Keratinocyte (primary cell): ENCODE measurements around the gene KCNK18. TPM values are rescaled to one million over a fixed set of nuclear protein-coding genes. Genes with fewer than 3 reads are reported as not detected.

Experiments used
- DNase-seq: peaks from one replicate; pipeline ENCODE4 v3.0.0-alpha.2; 2011; ENCODE audit warnings: low read depth, missing footprints, low spot score
- FAIRE-seq: peaks from 2 replicates; lab custom pipeline; 2011; peaks lifted over from hg19 to GRCh38; lab: Jason Lieb, UNC
- H2AFZ ChIP-seq: 2 replicates; pipeline ENCODE4 v1.6.0; 2012; ENCODE audit warnings: low read length, control low read depth, inconsistent platforms; ENCODE audit not compliant: control insufficient read depth
- H3K27ac ChIP-seq: 2 replicates; pipeline ENCODE4 v1.5.1; 2011; ENCODE audit warnings: low read length; ENCODE audit not compliant: control insufficient read depth, insufficient read depth
- H3K27me3 ChIP-seq: 3 replicates; pipeline ENCODE4 v1.6.0; 2011; ENCODE audit warnings: low read length; ENCODE audit not compliant: control insufficient read depth, insufficient read depth; ENCODE audit errors: extremely low read depth
- H3K36me3 ChIP-seq, 2 experiments: 2 replicates in 1 of 2; 3 replicates in 1 of 2; pipeline ENCODE4 v1.5.1; 2011; ENCODE audit warnings: low read length in 2 of 2, mild to moderate bottlenecking in 1 of 2; ENCODE audit not compliant: control insufficient read depth in 2 of 2, insufficient read depth in 2 of 2; ENCODE audit errors: extremely low read depth in 1 of 2
- H3K4me1 ChIP-seq: 3 replicates; pipeline ENCODE4 v1.5.1; 2011; ENCODE audit warnings: low read length; ENCODE audit not compliant: control insufficient read depth, insufficient read depth; ENCODE audit errors: extremely low read depth
- H3K4me2 ChIP-seq: 3 replicates; pipeline ENCODE4 v1.6.0; 2011; ENCODE audit warnings: low read depth, low read length; ENCODE audit not compliant: control insufficient read depth, insufficient read depth; ENCODE audit errors: extremely low read depth
- H3K4me3 ChIP-seq, 3 experiments: fragments of 200-600 bp in 1 of 3; sonication (generic) in 1 of 3; 2 replicates in 2 of 3; 3 replicates in 1 of 3; pipeline ENCODE4 v1.5.1; 2011 to 2016; ENCODE audit warnings: low read length in 3 of 3, mild to moderate bottlenecking in 3 of 3, control low read depth in 2 of 3, inconsistent platforms in 1 of 3, low read depth in 1 of 3, mixed read lengths in 1 of 3, mixed run types in 1 of 3, moderate library complexity in 1 of 3; ENCODE audit not compliant: control insufficient read depth in 2 of 3, insufficient read depth in 2 of 3; ENCODE audit errors: extremely low read depth in 1 of 3
- H3K79me2 ChIP-seq: 2 replicates; pipeline ENCODE4 v1.6.0; 2012; ENCODE audit warnings: low read length; ENCODE audit not compliant: control insufficient read depth, insufficient read depth
- H3K9ac ChIP-seq: 3 replicates; pipeline ENCODE4 v1.6.0; 2011; ENCODE audit warnings: low read length; ENCODE audit not compliant: control insufficient read depth, insufficient read depth; ENCODE audit errors: extremely low read depth
- H3K9me1 ChIP-seq: 3 replicates; pipeline ENCODE4 v1.6.0; 2011; ENCODE audit warnings: low read length; ENCODE audit not compliant: control insufficient read depth, insufficient read depth; ENCODE audit errors: extremely low read depth
- H3K9me3 ChIP-seq: 2 replicates; pipeline ENCODE4 v1.5.1; 2012; ENCODE audit warnings: low read depth, low read length; ENCODE audit not compliant: control insufficient read depth
- H4K20me1 ChIP-seq: 3 replicates; pipeline ENCODE4 v1.6.0; 2011; ENCODE audit warnings: low read length; ENCODE audit not compliant: control insufficient read depth, insufficient read depth; ENCODE audit errors: extremely low read depth
- EZH2 ChIP-seq: IDR thresholded peaks from one replicate; pipeline ENCODE4 v1.6.1; 2012; ENCODE audit warnings: inconsistent platforms, mild to moderate bottlenecking, low read length, moderate library complexity
- dilution Hi-C: fragments of 300-500 bp; cut with MboI; formaldehyde crosslinking; loops from one replicate; pipeline ENCODE4 v1.7.0; 2020; ENCODE audit warnings: low sequenced_read_pairs; ENCODE audit not compliant: extremely low pct_ligation_motif_present
- polyA plus RNA-seq, 5 experiments: library from polyadenylated mRNA; depleted of rRNA in 3 of 5; stranded (reverse) in 3 of 5; stranded (forward) in 1 of 5; unstranded in 1 of 5; fragments of >200 nt; gene quantifications; 1 replicate in 1 of 5; 2 replicates in 3 of 5; 3 replicates in 1 of 5; pipeline versions ENCODE4 v1.2.1 to v1.2.3, GENCODE V29; 2011 to 2012; ENCODE audit warnings: missing spikeins in 2 of 5, low read depth in 1 of 5, low replicate concordance in 1 of 5
- TF ChIP-seq, protein P1 (sequence below), 3 experiments: IDR thresholded peaks in 1 of 3; conservative IDR thresholded peaks in 1 of 3; optimal IDR thresholded peaks in 1 of 3; 2 replicates in 2 of 3; 3 replicates in 1 of 3; pipeline versions ENCODE3 to v1.5.1; 2011; ENCODE audit warnings: low read length in 3 of 3, mild to moderate bottlenecking in 3 of 3, moderate library complexity in 2 of 3, control low read depth in 1 of 3, inconsistent platforms in 1 of 3; ENCODE audit not compliant: insufficient read depth in 2 of 3; ENCODE audit errors: extremely low read depth in 1 of 3

KCNK18 gene
- polyA plus RNA-seq, 1 donor (not counting 4 experiments of a cell fraction or from before 2014, with no cell fraction given) = not detected

DNA sequence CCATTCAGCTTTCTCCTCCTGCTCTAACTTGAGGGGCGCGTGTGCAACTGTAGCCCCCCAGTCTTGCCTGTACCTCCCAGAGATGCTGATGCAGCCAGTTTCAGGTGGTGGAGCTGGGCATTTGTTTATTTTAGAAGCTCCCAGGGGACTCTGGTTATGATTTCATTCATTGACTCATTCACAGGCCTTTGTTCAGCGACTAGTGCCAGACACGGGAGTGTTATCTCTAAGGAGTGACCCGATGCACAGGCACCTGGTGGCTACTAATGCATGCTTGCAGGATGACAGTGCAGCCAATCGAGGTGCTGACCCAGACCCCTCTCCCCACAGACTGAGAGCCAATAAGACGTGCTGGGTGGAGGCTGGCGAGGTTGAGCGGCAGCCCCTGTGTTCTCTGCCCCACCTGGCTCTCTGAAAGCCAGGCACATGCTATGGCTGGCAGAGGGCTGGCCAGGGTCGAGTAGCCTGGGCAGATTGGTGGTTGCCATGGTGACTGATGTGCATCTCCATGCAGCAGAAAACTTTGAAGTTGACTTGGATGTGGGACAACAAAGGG is 23.9 kb downstream of the KCNK18 start:
- Histone ChIP-seq H3K4me1 (peaks cover 9% of the 10 kb centered on the region), H3K79me2 (no peaks in the 10 kb centered on the region), H3K27me3 (peaks cover 8% of the 10 kb centered on the region), H3K36me3 (no peaks in the 10 kb centered on the region), H3K27ac (no peak overlapping the region), H3K9ac (no peak overlapping the region), H3K4me2 (no peak overlapping the region), H3K4me3 (no peak overlapping the region), H2AFZ (no peak overlapping the region), H3K9me3 (no peaks in the 10 kb centered on the region), H3K9me1 (no peaks in the 10 kb centered on the region), H4K20me1 (no peaks in the 10 kb centered on the region)
- dilution Hi-C loops = no loop called here
- FAIRE-seq = no peak
- no peak for DNase-seq
- TF ChIP-seq EZH2 = no peak
- TF ChIP-seq, protein P1, sequence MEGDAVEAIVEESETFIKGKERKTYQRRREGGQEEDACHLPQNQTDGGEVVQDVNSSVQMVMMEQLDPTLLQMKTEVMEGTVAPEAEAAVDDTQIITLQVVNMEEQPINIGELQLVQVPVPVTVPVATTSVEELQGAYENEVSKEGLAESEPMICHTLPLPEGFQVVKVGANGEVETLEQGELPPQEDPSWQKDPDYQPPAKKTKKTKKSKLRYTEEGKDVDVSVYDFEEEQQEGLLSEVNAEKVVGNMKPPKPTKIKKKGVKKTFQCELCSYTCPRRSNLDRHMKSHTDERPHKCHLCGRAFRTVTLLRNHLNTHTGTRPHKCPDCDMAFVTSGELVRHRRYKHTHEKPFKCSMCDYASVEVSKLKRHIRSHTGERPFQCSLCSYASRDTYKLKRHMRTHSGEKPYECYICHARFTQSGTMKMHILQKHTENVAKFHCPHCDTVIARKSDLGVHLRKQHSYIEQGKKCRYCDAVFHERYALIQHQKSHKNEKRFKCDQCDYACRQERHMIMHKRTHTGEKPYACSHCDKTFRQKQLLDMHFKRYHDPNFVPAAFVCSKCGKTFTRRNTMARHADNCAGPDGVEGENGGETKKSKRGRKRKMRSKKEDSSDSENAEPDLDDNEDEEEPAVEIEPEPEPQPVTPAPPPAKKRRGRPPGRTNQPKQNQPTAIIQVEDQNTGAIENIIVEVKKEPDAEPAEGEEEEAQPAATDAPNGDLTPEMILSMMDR (optimal IDR thresholded peaks at IDR 0.05 in 1 of 3, IDR thresholded peaks at IDR 0.05 in 1 of 3, conservative IDR thresholded peaks at IDR 0.05 in 1 of 3; ENCODE audit: extremely low read depth in 1 of 3, insufficient read depth in 2 of 3, low read length in 3 of 3) = no peak

DNA sequence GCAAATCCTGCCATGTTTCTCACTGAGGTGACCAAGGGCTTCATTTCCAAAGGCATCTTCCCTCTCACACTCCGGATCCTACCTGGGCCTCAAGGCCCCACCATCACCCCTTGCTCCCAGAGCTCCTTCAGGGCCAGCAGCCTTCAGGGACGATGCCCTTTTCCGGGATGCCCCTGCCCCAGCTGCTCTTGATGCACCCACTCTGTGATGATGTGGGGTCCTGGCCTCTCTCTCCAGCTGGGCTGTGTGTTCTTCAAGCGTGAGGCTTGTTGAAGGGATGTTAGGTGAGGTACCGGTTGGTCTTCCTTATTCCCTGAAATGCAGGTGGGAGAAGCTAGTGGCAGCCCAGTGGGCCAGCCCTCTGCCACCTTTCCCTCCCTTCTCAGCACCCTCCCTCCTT is 25.3 kb downstream of the KCNK18 start:
- DNase-seq (no peak), FAIRE-seq (no peak)
- no peaks in the 10 kb centered on the region for H3K9me1 ChIP-seq
- no peaks in the 10 kb centered on the region for H3K27me3 ChIP-seq
- no peaks in the 10 kb centered on the region for H4K20me1 ChIP-seq
- H3K4me2 ChIP-seq = no peak overlapping the region
- H3K4me3 ChIP-seq = no peak overlapping the region
- no peak overlapping the region for H3K27ac ChIP-seq
- no peak overlapping the region for H3K9ac ChIP-seq
- TF ChIP-seq, protein P1 (optimal IDR thresholded peaks at IDR 0.05 in 1 of 3, IDR thresholded peaks at IDR 0.05 in 1 of 3, conservative IDR thresholded peaks at IDR 0.05 in 1 of 3; ENCODE audit: extremely low read depth in 1 of 3, insufficient read depth in 2 of 3, low read length in 3 of 3) = no peak
- no peak for TF ChIP-seq EZH2
- no peaks in the 10 kb centered on the region for H3K79me2 ChIP-seq
- H3K4me1 ChIP-seq = no peaks in the 10 kb centered on the region
- H3K9me3 ChIP-seq = no peaks in the 10 kb centered on the region
- dilution Hi-C loops = no loop called here
- no peaks in the 10 kb centered on the region for H3K36me3 ChIP-seq
- no peak overlapping the region for H2AFZ ChIP-seq
